HS-27A (cell line): ENCODE results near the gene TXNDC11.
"Not testable (repeated sequence)": the region's sequence is repeated elsewhere in the genome, so short reads cannot be mapped to it uniquely, and the experiment has no call there.

ENCODE experiments used
- DNase-seq: peaks from one replicate; pipeline ENCODE4 v3.0.0-alpha.2; 2012; ENCODE audit warnings: low read depth, missing footprints

TXNDC11 gene, protein sequence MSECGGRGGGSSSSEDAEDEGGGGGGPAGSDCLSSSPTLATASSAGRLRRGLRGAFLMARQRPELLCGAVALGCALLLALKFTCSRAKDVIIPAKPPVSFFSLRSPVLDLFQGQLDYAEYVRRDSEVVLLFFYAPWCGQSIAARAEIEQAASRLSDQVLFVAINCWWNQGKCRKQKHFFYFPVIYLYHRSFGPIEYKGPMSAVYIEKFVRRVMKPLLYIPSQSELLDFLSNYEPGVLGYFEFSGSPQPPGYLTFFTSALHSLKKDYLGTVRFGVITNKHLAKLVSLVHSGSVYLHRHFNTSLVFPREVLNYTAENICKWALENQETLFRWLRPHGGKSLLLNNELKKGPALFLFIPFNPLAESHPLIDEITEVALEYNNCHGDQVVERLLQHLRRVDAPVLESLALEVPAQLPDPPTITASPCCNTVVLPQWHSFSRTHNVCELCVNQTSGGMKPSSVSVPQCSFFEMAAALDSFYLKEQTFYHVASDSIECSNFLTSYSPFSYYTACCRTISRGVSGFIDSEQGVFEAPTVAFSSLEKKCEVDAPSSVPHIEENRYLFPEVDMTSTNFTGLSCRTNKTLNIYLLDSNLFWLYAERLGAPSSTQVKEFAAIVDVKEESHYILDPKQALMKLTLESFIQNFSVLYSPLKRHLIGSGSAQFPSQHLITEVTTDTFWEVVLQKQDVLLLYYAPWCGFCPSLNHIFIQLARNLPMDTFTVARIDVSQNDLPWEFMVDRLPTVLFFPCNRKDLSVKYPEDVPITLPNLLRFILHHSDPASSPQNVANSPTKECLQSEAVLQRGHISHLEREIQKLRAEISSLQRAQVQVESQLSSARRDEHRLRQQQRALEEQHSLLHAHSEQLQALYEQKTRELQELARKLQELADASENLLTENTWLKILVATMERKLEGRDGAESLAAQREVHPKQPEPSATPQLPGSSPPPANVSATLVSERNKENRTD

DNA sequence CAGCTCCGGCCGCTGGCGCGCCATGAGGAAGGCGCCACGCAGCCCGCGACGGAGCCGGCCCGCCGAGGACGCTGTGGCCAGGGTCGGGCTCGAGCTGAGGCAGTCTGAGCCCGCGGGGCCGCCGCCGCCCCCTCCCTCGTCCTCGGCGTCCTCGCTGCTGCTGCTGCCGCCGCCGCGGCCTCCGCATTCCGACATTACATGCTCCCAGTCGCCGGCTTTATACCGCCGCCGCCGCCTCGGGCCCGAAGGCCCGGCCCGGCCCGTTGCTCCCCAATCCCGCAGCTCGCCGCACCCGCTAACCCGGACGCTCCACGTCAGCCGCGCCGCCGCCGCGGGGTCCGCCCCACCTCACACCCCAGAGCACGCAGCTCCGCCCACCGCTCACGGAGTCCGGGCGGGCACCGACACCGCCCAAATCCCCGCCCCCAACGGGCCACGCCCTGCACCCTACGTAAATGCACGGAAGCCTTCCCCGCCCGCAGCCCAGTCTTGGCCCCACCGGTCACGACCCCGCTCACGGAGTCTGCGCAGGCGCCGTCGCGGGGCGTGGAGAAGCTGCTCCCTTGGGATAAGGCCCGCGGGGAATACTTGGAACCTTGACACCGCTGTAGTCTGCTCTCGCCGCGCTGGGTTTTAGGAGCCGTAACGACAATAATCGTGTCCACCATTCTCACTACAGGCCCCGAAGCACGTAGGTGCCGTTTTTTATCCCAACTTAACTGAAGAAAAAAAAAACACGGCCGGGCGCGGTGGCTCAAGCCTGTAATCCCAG lies at the start of gene TXNDC11:
TSS of gene TXNDC11 (minus strand) at position 322 of the 772 bp plus-strand sequence. CDS start at position 195, 127 bp downstream.
- DNase-seq: peak; percentile 87

DNA sequence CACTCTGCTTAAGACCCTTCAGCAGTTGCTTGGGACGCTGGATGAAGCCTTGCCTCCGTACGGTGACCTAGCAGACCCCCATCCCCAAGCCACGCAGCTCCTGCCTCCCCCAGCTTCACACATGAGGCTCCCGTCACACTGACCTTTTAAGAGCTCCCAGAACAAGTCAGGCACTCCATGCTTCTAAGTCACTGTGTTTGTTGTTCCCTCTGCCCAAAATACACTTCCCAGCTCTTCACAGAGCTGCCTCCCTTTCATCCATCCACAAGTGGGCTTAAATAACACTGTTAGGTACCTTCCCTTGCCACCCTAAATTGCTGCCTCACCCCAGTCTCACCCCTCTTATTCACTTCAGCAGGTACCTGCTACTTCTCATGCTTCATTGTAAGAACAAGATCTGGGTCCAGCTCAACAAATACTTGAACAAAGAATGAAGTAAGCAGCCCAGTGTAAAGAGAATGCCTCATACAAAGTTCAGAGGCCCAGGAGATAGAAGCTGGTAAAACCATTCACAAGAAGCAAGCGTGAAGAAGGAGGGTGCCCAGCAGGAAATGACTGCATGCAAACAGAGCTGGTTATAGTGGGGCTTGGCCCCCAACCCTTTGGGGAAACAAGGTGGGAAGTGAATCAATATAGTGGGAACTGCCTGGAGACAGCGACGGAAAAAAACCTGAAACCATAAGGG lies 48.6 kb upstream of the TXNDC11 start:
- DNase-seq: no peak

DNA sequence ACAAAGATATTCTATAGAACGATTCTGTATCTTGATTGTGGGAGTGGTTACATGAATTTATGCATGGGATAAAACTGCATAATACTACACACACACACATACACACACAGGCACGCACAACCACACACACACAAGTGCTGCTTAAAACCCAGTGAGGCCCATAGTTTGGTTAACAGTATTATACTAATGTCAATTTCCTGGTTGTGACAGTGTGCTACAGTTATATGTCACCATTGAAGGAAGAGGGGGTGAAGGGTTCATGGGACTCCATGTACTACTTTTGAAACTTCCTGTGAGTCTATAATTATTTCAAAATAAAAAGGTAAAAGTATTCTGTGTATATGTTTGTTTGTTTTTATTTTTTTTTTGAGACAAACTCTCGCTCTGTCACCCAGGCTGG lies 46.3 kb upstream of the TXNDC11 start:
- no peak for DNase-seq

DNA sequence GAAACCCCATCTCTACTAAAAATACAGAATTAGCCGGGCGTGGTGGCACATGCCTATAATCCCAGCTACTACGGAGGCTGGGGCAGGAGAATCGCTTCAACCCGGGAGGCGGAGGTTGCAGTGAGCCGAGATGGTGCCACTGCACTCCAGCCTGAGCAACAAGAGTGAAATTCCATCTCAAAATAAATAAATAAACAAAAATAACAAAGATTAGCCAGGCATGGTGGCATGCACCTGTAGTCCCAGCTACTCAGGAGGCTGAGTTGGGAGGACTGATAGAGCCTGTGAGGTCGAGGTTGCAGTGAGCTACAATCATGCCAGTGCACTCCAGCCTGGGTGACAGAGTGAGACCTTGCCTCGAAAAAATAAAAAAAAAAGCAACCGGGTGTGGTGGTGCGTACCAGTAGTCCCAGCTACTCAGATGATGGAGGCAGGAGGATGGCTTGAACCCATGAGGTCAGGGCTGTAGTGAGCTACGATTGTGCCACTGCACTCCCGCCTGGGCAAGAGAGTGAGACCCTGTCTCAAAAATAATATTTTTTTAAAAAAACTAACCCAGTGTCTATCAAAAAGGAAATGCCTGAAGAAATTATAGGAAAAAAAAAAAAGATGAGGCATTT lies 42.4 kb upstream of the TXNDC11 start:
- DNase-seq: not testable (repeated sequence)

DNA sequence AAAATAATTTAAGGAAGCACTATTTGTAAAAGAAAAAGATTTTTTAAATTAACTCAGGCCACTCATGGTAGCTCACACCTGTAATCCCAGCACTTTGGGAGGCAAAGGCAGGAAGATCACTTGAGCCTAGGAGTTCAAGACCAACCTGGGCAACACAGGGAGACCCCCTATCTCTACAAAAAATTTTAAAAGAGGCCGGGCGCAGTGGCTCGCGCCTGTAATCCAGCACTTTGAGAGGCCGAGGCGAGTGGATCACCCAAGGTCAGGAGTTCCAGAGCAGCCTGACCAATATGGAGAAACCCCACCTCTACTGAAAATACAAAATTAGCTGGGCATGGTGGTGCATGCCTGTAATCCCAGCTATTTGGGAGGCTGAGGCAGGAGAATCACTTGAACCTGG lies 41.7 kb upstream of the TXNDC11 start:
- DNase-seq: not testable (repeated sequence)

DNA sequence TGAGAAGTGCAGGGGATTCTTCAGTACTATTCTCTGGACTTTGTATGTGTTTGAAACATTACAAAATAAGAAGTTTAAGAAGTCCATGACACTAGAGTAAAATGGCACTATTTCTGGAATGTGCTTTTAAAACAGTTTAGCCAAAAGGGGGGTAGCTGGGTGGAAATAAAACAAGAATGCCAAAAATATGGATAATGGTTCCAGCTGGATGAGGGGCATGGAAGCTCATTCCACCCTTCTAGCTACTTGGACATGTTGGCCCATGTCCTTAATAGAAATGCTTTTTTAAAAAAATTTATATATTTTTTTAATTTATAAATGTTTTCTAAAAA lies 41.3 kb upstream of the TXNDC11 start:
- DNase-seq: no peak

DNA sequence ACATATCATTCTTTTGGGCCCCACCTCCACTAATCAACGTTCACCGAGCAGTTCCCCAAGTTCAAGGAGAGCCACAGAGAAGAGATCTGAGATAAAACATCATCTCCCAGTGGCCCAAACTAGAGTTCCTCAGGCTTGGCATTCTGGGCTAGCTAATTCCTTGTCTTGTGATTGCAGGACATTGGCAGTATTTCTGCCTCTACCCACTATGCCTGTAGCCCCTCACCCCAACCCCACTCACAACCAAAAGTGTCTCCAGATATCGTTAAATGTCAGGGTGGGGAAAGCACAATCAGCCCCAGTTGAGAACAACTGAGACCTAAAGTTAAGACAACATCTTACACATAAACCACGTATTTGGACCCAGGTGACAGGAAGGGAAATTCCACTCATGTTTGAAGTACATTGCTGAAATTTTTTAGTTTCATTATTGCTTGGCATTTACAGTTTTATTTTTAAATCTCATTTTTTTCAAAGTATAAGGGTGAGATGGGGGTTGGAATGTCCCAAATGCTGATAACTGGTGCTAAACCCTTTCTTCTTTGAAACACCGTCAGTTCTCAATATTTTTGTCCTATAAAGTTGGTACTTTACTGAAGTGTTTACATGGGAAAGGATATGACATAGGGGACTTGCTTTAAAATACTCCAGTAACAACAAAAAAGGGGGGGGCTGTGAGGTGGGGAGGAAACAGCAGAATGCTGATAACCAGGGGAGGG lies 40.8 kb upstream of the TXNDC11 start:
- peak; percentile 41 for DNase-seq

DNA sequence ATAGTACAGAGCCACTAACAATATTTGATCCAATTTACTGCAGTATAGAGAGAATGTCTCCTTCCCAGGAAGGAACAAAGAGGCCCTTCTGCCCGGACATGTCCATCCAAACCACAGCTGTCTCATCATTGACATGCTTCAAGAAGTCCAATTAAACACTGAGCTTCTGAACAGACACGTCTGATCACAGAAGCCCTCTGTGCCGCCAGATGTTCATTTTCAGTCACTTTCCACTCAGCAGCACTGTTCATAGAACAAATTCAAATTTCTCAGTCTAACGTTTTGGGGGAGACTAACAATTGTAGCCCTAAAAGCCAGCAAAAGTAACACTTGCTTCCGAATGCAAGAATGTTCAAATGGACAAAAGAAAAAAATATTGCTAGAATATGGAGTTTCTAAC lies 39.1 kb upstream of the TXNDC11 start:
- no peak for DNase-seq

DNA sequence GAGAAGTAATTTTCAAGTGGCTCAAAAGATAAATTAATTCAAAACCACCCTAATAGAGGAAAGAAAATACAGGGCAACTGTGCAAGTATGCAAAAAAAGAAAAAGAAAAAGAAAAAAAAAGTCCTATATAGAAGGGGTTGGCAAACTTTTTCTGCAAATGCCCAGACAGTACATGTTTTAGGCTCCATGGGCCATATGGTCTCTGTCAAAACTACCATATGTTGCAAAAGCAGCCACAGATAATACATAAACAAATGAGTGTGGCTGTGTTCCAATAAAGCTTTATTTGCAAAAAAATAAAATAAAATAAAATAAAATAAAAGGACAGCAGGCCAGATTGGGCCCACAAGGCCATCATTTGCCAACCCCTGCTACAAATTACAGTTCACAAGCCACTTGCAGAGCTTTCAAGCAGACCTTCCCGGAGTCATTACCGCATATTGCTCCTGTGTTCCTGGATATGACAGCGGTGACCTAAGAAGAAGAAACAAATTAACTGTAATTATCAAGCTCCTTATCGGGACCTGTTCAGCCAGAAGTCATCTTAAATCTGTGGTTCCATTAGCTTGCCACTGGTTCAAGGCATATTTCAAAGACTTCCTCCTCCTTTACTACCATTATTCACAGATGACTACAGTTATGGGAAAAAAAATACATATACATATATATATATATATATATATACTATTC lies 38.5 kb upstream of the TXNDC11 start:
- DNase-seq: no peak

DNA sequence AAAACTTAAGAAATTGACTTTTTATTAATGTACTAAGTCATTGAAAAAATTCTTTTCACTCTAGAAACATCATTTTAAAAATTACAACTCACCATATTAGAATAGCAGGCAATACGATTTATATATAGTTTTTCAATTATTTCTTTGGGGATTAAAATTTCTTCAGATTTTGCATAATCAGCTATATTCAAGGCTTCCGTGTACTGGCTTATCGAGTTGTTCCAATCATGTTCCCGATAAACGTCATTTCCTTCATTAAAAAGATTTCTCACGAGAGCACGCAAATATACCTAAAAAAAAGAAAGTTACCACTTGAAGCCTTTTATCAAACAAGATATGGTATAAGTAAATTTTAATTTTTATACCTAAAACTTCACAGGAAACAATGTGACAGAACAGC lies 36.4 kb upstream of the TXNDC11 start:
- DNase-seq: no peak

DNA sequence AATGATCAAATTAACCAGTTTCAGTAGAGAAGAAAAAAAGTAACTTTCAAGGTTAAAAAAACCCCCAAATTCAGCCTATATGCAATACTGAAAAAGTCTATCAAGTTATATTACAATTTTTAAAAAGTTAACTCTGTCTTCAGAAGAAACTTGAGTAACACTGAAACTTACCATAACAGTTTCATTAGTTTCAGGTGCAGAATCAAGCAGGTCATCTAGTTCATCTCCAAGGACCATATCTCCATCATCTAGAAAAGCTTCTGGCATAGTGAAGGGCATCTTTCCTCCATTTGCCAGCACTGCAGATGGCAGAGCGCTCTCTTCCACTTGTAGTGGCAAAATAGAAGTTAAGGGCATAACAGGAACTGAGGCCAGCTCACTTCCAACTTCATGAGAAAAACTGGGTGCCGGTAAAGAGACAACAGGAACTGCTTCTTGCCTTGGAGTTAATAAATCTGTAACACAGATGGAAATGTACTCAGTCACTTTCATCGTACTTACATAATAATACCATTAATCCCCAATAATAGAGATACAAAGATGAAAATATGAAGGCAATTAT lies 31.5 kb upstream of the TXNDC11 start:
- no peak for DNase-seq

DNA sequence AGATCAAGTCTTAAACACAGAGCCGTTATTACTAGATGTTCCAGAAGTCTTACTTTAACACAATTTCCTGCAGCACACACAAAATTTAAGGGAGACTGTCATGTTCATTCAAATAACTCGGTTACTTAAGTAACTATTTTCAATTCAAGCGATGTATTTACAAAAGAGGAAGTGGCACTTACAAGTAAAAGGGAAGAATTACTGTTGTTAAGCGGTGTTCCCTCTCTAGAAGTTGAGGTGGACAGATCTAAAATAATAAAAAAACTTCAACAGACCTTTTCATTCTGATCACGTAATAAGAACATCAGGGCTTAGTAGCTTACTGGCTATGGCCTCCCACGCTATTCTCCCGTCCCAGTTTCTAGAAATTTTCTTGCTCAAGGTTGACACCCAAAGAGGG lies 26.2 kb upstream of the TXNDC11 start:
- no peak for DNase-seq

DNA sequence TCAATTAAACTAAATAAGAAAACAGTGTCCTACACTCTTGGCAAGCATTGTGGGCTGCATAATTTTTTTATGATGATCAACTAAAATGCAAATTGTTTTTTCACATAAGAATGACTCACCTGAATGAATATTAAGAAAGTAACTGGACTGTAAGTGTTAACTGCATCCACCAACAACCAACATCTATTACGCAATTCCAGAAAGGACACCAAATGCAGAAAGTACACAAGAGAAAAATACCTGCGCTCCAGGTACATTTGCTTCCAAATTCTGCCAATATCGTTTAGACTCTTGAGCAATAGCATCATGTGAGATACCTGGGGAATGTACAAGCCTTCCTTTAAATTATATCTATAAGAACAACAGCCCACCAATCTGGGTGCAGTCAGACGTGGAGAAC lies 19.8 kb upstream of the TXNDC11 start:
- no peak for DNase-seq

DNA sequence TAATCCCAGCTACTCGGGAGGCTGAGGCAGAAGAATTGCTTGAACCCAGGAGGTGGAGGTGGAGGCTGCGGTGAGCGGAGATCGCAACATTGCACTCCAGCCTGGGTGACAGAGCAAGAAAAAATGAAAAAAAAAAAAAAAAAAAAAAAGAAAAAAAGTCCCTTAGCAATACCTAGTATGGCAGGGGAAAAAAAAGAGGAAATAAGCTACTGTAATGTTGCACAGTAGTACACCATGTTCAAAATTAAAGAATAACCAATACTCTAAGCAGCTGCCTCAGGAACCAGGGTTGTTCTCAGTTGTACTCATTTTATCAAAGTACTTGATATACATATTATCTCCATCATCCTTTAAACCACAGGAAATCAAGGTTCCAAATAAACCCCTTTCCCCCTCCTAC lies 17.3 kb upstream of the TXNDC11 start:
- no peak for DNase-seq

DNA sequence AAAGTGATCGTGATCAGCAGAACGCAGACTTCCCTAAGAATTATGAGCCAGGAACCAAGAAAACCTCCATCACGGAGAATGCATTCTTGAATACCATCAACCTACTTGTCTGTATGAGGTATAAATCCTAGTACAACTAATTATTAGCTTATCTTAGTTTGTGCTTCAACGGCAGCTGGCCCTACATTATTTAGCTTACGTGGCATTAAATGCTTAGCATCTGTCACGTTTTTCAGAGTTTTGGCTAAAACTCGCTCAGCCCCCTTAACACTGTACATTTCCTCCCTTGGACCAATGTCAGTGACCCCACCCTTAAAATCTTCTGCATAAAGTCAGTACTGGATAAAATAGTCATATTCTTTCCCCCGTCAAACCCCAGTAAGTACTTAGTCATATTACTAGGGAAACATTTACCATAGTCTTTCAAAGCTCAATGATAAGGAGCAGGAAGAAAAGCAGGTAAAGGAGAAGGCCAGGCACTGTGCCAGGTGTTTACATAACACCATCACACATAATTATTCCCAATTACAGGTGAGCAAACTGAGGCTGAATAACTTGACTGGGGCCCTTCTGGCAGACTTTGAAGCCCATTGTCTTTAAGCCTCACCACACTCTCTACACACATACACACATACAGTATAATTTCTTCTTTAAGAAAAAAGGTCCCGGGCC lies 16.6 kb upstream of the TXNDC11 start:
- DNase-seq: no peak

DNA sequence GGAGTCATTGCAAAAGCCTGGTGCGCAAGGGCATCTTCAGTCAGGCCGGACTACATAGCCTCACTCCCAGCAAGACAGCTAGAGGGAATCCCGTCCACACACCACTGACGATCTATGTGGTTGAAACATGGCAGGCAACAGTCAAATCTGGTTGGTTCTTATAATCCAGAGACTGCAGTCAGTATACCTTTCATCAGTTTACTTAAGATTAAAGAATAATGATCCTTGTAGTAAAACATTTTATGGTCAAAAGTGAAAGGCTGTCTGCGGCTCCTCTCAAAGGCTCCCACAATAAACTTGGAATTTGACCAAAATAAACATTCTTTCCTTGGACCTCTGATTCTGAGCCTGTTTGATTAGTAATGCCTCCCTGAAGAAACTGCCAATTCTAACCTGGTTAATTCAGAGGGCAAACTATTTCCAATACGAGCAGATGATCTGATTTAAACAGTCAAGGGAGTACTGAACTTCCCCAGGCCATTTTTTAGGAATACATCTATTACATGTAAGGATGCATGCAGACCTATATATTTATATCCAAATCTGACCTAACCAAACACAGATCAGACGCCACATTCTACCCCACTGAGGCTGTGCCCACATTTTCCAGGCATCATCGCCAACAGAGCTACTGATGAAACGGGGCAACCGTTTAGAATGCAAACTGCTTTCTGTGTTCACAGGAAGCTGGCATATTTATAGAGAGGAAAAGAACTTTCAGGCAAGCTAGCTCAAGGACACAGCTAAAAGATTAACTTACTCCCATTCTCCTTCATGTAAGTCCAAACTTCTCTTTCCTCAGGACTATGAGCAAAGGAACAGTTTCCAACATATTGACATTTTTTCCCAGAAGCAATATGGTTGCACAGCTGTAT lies 15.3 kb upstream of the TXNDC11 start:
- DNase-seq: no peak

DNA sequence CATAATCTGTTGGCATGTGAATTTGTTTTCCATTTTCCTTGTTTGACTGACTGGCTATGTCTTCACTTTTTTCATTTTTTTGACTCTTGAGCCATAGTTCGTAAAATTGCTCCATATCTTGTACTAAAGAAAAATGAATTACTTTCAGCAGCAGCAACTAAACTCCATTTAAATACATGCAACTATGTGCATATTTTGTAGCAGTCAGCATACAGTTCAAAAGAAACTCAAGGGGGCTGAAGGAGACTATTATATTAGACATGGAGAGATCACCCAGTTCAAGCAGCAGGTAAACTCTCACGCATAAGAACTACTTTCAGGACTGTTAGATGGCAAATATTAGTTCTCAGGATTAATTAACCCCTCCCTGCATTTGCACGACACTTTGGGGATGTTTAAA lies 13.6 kb upstream of the TXNDC11 start:
- no peak for DNase-seq
